GM19025 (cell line): ENCODE results near the gene MAPT.

Source experiments
- ATAC-seq: cut with Tn5 transposase; IDR thresholded peaks from one replicate; pipeline ENCODE4 v1.9.1; 2021; ENCODE audit warnings: mild to moderate bottlenecking, low read depth, moderate library complexity; ENCODE audit not compliant: unreplicated experiment

Gene MAPT

GRCh38 chr17:45894022-45894784, at the start of gene MAPT:
MAPT (plus strand) TSS chr17:45894554; CDS start chr17:45962338, 67,784 bp downstream.
- ATAC-seq = no peak

- ATAC-seq = no peak
These were observed 49.5 kb upstream of the MAPT start, which contains the start of gene SPPL2C for GRCh38 chr17:45844695-45845375. SPPL2C (plus strand) TSS chr17:45844881; CDS start chr17:45844907, 26 bp downstream.

- no peak for ATAC-seq
These were observed 48.8 kb upstream of the MAPT start for GRCh38 chr17:45845376-45846185.

- ATAC-seq = no peak
These were observed 48.1 kb upstream of the MAPT start for GRCh38 chr17:45846223-45846622.

GRCh38 chr17:45846646-45847045, 47.7 kb upstream of the MAPT start:
- no peak for ATAC-seq

GRCh38 chr17:45847101-45847500, 47.3 kb upstream of the MAPT start:
- ATAC-seq = no peak

GRCh38 chr17:45847747-45848146, 46.6 kb upstream of the MAPT start:
- ATAC-seq = no peak

- no peak for ATAC-seq
These were observed 45.9 kb upstream of the MAPT start for GRCh38 chr17:45848405-45848804.

GRCh38 chr17:45848868-45849535, 45.4 kb upstream of the MAPT start:
- ATAC-seq = no peak

GRCh38 chr17:45849536-45849990, 44.8 kb upstream of the MAPT start:
- ATAC-seq = no peak

- no peak for ATAC-seq
These were observed 44.3 kb upstream of the MAPT start for GRCh38 chr17:45850011-45850410.

- no peak for ATAC-seq
These were observed 43.9 kb upstream of the MAPT start for GRCh38 chr17:45850468-45850867.

GRCh38 chr17:45851022-45851421, 43.3 kb upstream of the MAPT start:
- ATAC-seq = no peak

- ATAC-seq = no peak
These were observed 42.9 kb upstream of the MAPT start for GRCh38 chr17:45851464-45851863.

- ATAC-seq = no peak
These were observed 42.5 kb upstream of the MAPT start for GRCh38 chr17:45851873-45852272.

GRCh38 chr17:45852535-45853297, 41.6 kb upstream of the MAPT start:
- no peak for ATAC-seq

- ATAC-seq = no peak
These were observed 40.1 kb upstream of the MAPT start for GRCh38 chr17:45854209-45854608.

- no peak for ATAC-seq
These were observed 38.5 kb upstream of the MAPT start for GRCh38 chr17:45855691-45856336.
